NCI-H187 (cell line): ENCODE results near the gene FBXO8.
A peak's percentile ranks its signal among the peaks of the same experiment; 100 is the strongest.
"Not testable (repeated sequence)": the region's sequence is repeated elsewhere in the genome, so short reads cannot be mapped to it uniquely, and the experiment has no call there.

Source experiments
- DNase-seq, 2 experiments: peaks; one replicate each; lab custom pipeline; 2025; lab: John Stamatoyannopoulos, UW

Gene FBXO8

GRCh38 chr4:174282836-174283506 lies 496 bp downstream of the FBXO8 start:
- DNase-seq: peak in 1 of 2 experiments; percentile 32

- DNase-seq: no peak
Measured at GRCh38 chr4:174281901-174282300, 1.6 kb downstream of the FBXO8 start.

- no peak for DNase-seq
Measured at GRCh38 chr4:174281182-174281737, 2.2 kb downstream of the FBXO8 start.

- DNase-seq: no peak
Measured at GRCh38 chr4:174279433-174280155, 3.9 kb downstream of the FBXO8 start.

- DNase-seq: no peak
Measured at GRCh38 chr4:174278467-174278866, 5.0 kb downstream of the FBXO8 start.

GRCh38 chr4:174277433-174277832 lies 6.0 kb downstream of the FBXO8 start:
- DNase-seq: no peak

GRCh38 chr4:174275101-174275500 lies 8.4 kb downstream of the FBXO8 start:
- no peak for DNase-seq

- no peak for DNase-seq
Measured at GRCh38 chr4:174274436-174274835, 9.0 kb downstream of the FBXO8 start.

- DNase-seq: no peak
Measured at GRCh38 chr4:174273930-174274329, 9.5 kb downstream of the FBXO8 start.

- no peak for DNase-seq
Measured at GRCh38 chr4:174266416-174266815, 17.1 kb downstream of the FBXO8 start.

GRCh38 chr4:174265916-174266315 lies 17.6 kb downstream of the FBXO8 start:
- no peak for DNase-seq

- DNase-seq: no peak
Measured at GRCh38 chr4:174263445-174263736, 20.1 kb downstream of the FBXO8 start.

GRCh38 chr4:174262624-174263444 lies 20.6 kb downstream of the FBXO8 start:
- DNase-seq: no peak

- DNase-seq: not testable (repeated sequence)
Measured at GRCh38 chr4:174261432-174261831, 22.0 kb downstream of the FBXO8 start.

GRCh38 chr4:174260099-174260498 lies 23.4 kb downstream of the FBXO8 start:
- no peak for DNase-seq

GRCh38 chr4:174259580-174259979 lies 23.9 kb downstream of the FBXO8 start:
- DNase-seq: no peak

GRCh38 chr4:174256277-174256713 lies 27.2 kb downstream of the FBXO8 start:
- no peak for DNase-seq

GRCh38 chr4:174255786-174256185 lies 27.7 kb downstream of the FBXO8 start:
- DNase-seq: no peak

- no peak for DNase-seq
Measured at GRCh38 chr4:174255374-174255773, 28.1 kb downstream of the FBXO8 start.

GRCh38 chr4:174254613-174255012 lies 28.9 kb downstream of the FBXO8 start:
- DNase-seq: no peak

GRCh38 chr4:174252412-174252811 lies 31.1 kb downstream of the FBXO8 start:
- no peak for DNase-seq

- DNase-seq: no peak
Measured at GRCh38 chr4:174248407-174248806, 35.1 kb downstream of the FBXO8 start.

GRCh38 chr4:174245714-174246113 lies 37.8 kb downstream of the FBXO8 start:
- no peak for DNase-seq
